Trophoblast cell (in vitro differentiated cells and primary cell): ENCODE data around the gene UBE2G2.

ENCODE experiments used
- DNase-seq, 2 donors: peaks; one replicate each; pipeline ENCODE4 v3.0.0-alpha.2; 2016
- H2AFZ ChIP-seq: 2 replicates; pipeline ENCODE4 v1.6.1; 2013; ENCODE audit warnings: low read length, moderate library complexity, mild to moderate bottlenecking; ENCODE audit not compliant: insufficient read depth, poor library complexity
- H2AK5ac ChIP-seq: 2 replicates; pipeline ENCODE4 v1.6.1; 2013; ENCODE audit warnings: mild to moderate bottlenecking, low read length
- H2BK120ac ChIP-seq: 2 replicates; pipeline ENCODE4 v1.6.1; 2013; ENCODE audit warnings: low read length, mild to moderate bottlenecking, moderate library complexity; ENCODE audit not compliant: insufficient read depth, poor library complexity
- H2BK12ac ChIP-seq: 2 replicates; pipeline ENCODE4 v1.6.1; 2013; ENCODE audit warnings: mild to moderate bottlenecking, low read length, moderate library complexity
- H2BK5ac ChIP-seq: 2 replicates; pipeline ENCODE4 v1.6.1; 2013; ENCODE audit warnings: low read length, low read depth, moderate library complexity, mild to moderate bottlenecking; ENCODE audit not compliant: poor library complexity
- H3K14ac ChIP-seq: 2 replicates; pipeline ENCODE4 v1.6.1; 2013; ENCODE audit warnings: mild to moderate bottlenecking, low read length
- H3K18ac ChIP-seq: 2 replicates; pipeline ENCODE4 v1.6.1; 2013; ENCODE audit warnings: mild to moderate bottlenecking, low read length
- H3K23ac ChIP-seq: 2 replicates; pipeline ENCODE4 v1.6.1; 2013; ENCODE audit warnings: low read length
- H3K27ac ChIP-seq: 2 replicates; pipeline ENCODE4 v1.5.1; 2013; ENCODE audit warnings: low read depth, mild to moderate bottlenecking, inconsistent platforms, low read length, moderate library complexity
- H3K27me3 ChIP-seq: 2 replicates; pipeline ENCODE4 v1.6.1; 2013; ENCODE audit warnings: inconsistent platforms, mild to moderate bottlenecking, low read length, moderate library complexity; ENCODE audit not compliant: insufficient read depth
- H3K36me3 ChIP-seq, 2 experiments: 1 replicate in 1 of 2; 2 replicates in 1 of 2; pipeline ENCODE4 v1.6.1; 2013; ENCODE audit warnings: low read length in 2 of 2, mild to moderate bottlenecking in 2 of 2, moderate library complexity in 1 of 2; ENCODE audit not compliant: insufficient read depth in 2 of 2, control insufficient read depth in 1 of 2
- H3K4ac ChIP-seq: 2 replicates; pipeline ENCODE4 v1.6.1; 2013; ENCODE audit warnings: low read depth, mild to moderate bottlenecking, low read length, moderate library complexity
- H3K4me1 ChIP-seq, 2 experiments: 1 replicate in 1 of 2; 2 replicates in 1 of 2; pipeline ENCODE4 v1.6.1; 2013; ENCODE audit warnings: low read length in 2 of 2, mild to moderate bottlenecking in 2 of 2, moderate library complexity in 1 of 2; ENCODE audit not compliant: insufficient read depth in 2 of 2, control insufficient read depth in 1 of 2
- H3K4me2 ChIP-seq: 2 replicates; pipeline ENCODE4 v1.6.1; 2013; ENCODE audit warnings: inconsistent platforms, mild to moderate bottlenecking, low read length, moderate library complexity
- H3K4me3 ChIP-seq: 2 replicates; pipeline ENCODE4 v1.5.1; 2013; ENCODE audit warnings: mild to moderate bottlenecking, low read depth, low read length, inconsistent platforms
- H3K79me1 ChIP-seq: one replicate; pipeline ENCODE4 v1.6.1; 2013; ENCODE audit warnings: low read length
- H3K79me2 ChIP-seq: 2 replicates; pipeline ENCODE4 v1.6.1; 2013; ENCODE audit warnings: low read length, mild to moderate bottlenecking; ENCODE audit not compliant: control insufficient read depth, insufficient read depth, poor library complexity
- H3K9ac ChIP-seq: 2 replicates; pipeline ENCODE4 v1.6.1; 2013; ENCODE audit warnings: mild to moderate bottlenecking, low read length
- H3K9me3 ChIP-seq: 2 replicates; pipeline ENCODE4 v1.6.1; 2013; ENCODE audit warnings: low read depth, mild to moderate bottlenecking, control low read depth, inconsistent platforms, low read length; ENCODE audit not compliant: insufficient read depth
- H4K12ac ChIP-seq: 2 replicates; pipeline ENCODE4 v1.6.1; 2013; ENCODE audit warnings: low read depth, mild to moderate bottlenecking, low read length, moderate library complexity
- H4K8ac ChIP-seq: 2 replicates; pipeline ENCODE4 v1.6.1; 2013; ENCODE audit warnings: low read depth, mild to moderate bottlenecking, low read length, moderate library complexity
- H4K91ac ChIP-seq: one replicate; pipeline ENCODE4 v1.6.1; 2013; ENCODE audit warnings: low read depth, mild to moderate bottlenecking, low read length, moderate library complexity
- WGBS: extraction: QIAGEN DNeasy Blood & Tissue Kit; methylation state at CpG from one replicate; pipeline ENCODE4 v1.1.7; 2013; ENCODE audit warnings: missing lambda C conversion rate; ENCODE audit not compliant: insufficient read length, insufficient coverage; ENCODE audit errors: extremely low coverage; 5-methylcytosine and 5-hydroxymethylcytosine counted together

UBE2G2 gene

DNA sequence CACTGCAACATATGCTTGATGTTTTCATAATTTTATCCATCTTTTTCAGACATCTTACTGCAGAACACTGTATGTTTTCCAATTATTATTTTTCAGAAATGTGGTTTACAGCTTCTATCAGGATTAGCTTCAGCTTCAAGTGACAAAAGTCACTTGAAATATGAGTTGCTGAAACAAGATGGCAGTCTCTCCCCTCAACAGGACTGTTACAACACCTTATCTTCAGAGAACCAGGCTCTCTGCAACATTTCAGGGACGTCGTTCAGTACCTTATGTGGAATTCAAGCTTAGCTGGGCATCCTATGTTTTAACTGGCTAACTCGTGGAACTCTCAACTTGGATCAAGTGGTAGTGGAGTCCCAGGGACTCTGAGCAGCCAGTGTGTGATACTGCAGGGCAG lies 2.0 kb upstream of the UBE2G2 start:
- H2BK12ac ChIP-seq, result no peak overlapping the region
- no peak overlapping the region for H3K4me3 ChIP-seq
- no peak overlapping the region for H4K8ac ChIP-seq
- no peak for DNase-seq
- H3K9me3 ChIP-seq, result no peaks in the 10 kb centered on the region
- no peak overlapping the region for H4K91ac ChIP-seq
- H3K9ac ChIP-seq, result no peak overlapping the region
- H3K4me1 ChIP-seq, result peaks cover 6 to 11% of the 10 kb centered on the region in 2 experiments
- H3K79me1 ChIP-seq, result peaks cover 6% of the 10 kb centered on the region
- H2AFZ ChIP-seq, result no peak overlapping the region
- WGBS, result no CpG with 5 or more reads among the region's 3 CpGs
- no peak overlapping the region for H4K12ac ChIP-seq
- H3K4ac ChIP-seq, result no peak overlapping the region
- H3K14ac ChIP-seq, result no peak overlapping the region
- H2AK5ac ChIP-seq, result no peak overlapping the region
- peaks cover 10% of the 10 kb centered on the region for H3K79me2 ChIP-seq
- H3K18ac ChIP-seq, result no peak overlapping the region
- no peak overlapping the region for H3K27ac ChIP-seq
- no peak overlapping the region for H2BK120ac ChIP-seq
- no peaks in the 10 kb centered on the region for H3K27me3 ChIP-seq
- no peak overlapping the region for H2BK5ac ChIP-seq
- peaks cover 27 to 39% of the 10 kb centered on the region in 2 experiments for H3K36me3 ChIP-seq
- H3K4me2 ChIP-seq, result no peak overlapping the region
- H3K23ac ChIP-seq, result no peak overlapping the region

DNA sequence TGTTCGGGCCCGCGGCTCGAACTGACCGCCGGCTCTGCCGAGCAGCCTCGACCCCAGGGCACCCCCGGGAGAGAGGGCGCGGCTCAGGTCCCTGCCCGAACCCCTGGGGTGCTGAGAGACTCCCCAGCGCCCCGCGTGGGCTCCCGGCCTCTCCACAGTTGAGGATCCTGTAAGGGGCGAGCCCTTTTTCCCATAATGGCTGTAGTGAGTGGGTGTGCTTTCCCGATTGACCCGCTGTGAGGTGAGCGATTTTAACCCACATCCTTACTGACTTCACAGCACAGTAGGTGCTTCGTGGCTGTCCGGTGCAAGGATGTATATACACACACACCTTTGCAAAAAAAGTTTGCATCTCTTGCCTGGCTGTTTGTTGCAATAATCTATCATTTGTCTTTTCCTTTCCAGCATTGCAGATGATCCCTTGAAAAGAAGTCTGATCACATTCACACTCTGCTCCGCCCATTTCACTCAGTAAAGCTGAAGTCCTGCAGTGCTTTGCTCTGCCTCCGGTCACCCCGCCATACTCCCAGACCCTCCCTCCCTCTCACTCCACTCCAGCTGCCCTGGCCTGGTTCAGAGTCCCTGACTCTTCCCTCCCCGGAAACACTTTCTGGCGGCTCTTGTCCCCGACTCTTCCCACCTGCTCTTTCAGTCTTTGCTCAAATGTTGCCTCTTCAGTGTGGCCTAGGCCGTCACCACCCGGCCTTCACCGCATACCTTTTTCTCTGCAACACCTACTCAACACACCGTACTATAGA lies 955 bp upstream of the UBE2G2 start:
- Histone ChIP-seq H3K23ac (no peak overlapping the region), H3K14ac (peak overlapping the region; percentile 13), H3K4ac (no peak overlapping the region), H2AK5ac (no peak overlapping the region), H2AFZ (peak overlapping the region; percentile 17), H3K9me3 (no peaks in the 10 kb centered on the region), H4K8ac (peak overlapping the region; percentile 89), H2BK5ac (no peak overlapping the region), H3K4me1 (peaks cover 6 to 11% of the 10 kb centered on the region in 2 experiments), H2BK120ac (no peak overlapping the region), H4K12ac (peak overlapping the region; percentile 41), H3K79me1 (peaks cover 6% of the 10 kb centered on the region), H3K4me2 (peak overlapping the region; percentile 72), H3K4me3 (peak overlapping the region; percentile 93), H3K27ac (no peak overlapping the region), H4K91ac (peak overlapping the region; percentile 28), H2BK12ac (no peak overlapping the region), H3K36me3 (peaks cover 22 to 30% of the 10 kb centered on the region in 2 experiments), H3K27me3 (no peaks in the 10 kb centered on the region), H3K18ac (no peak overlapping the region), H3K9ac (peak overlapping the region; percentile 75), H3K79me2 (peaks cover 13% of the 10 kb centered on the region)
- no CpG with 5 or more reads among the region's 32 CpGs for WGBS
- DNase-seq, result no peak

DNA sequence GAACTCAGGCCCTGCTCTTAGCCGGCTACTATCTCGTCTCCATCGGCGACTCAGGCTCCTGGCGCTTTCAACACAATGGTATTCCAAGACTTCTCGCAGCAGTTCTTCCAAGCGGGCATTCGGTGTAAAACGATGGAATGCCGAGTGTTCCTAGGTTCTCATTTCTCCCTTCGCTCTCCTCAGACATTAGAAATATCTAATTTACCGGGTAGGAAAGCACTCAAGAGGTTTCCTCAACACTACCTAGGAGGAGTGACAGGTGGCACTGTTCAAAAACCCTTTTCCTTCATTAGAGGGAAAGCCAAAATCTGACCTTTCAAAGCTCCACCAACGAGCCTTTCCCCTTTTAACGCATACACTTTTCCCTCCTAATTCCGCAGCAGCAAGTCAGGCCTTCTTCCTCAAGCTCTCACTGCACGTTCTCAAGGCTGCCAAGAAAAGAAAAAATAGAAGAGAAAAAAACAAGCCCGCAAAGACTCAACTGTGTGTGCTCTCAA lies 601 bp downstream of the UBE2G2 start:
- no peaks in the 10 kb centered on the region for H3K9me3 ChIP-seq
- DNase-seq, result peak; percentile 73 to 88
- peak overlapping the region; percentile 87 for H3K9ac ChIP-seq
- H2BK12ac ChIP-seq, result no peak overlapping the region
- peaks cover 6 to 11% of the 10 kb centered on the region in 2 experiments for H3K4me1 ChIP-seq
- peak overlapping the region; percentile 42 for H3K18ac ChIP-seq
- peak overlapping the region; percentile 94 for H4K8ac ChIP-seq
- H3K4me2 ChIP-seq, result peak overlapping the region; percentile 72
- H4K12ac ChIP-seq, result peak overlapping the region; percentile 92
- H3K27ac ChIP-seq, result no peak overlapping the region
- H3K79me1 ChIP-seq, result peaks cover 6% of the 10 kb centered on the region
- H4K91ac ChIP-seq, result peak overlapping the region; percentile 50
- H3K14ac ChIP-seq, result peak overlapping the region; percentile 86
- peaks cover 10 to 22% of the 10 kb centered on the region in 2 experiments for H3K36me3 ChIP-seq
- peaks cover 13% of the 10 kb centered on the region for H3K79me2 ChIP-seq
- H2BK120ac ChIP-seq, result peak overlapping the region; percentile 47
- WGBS, result no CpG with 5 or more reads among the region's 17 CpGs
- H2BK5ac ChIP-seq, result peak overlapping the region; percentile 37
- peak overlapping the region; percentile 93 for H3K4me3 ChIP-seq
- peak overlapping the region; percentile 21 for H2AK5ac ChIP-seq
- H3K27me3 ChIP-seq, result no peaks in the 10 kb centered on the region
- no peak overlapping the region for H3K23ac ChIP-seq
- peak overlapping the region; percentile 80 for H3K4ac ChIP-seq
- peak overlapping the region; percentile 20 for H2AFZ ChIP-seq

DNA sequence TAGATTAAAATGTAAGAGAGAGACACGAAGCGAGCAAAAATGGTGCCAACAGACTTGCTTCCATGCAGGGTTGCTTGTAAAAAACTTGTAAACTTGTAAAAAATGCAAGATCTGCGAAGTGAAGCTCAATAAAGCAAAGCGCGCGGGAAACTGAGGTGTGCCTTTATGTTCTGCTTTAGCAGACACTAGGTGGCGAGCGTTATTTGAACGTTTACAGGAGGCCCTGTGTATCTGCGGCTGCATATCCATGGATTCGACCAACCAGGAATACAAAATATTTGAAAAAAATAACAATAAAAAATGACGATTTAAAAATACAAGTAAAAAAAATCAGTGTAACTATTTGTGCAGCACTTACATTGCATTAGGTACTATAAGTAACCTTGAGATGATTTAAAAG lies 1.5 kb downstream of the UBE2G2 start:
- H3K14ac ChIP-seq, result no peak overlapping the region
- no peak overlapping the region for H4K8ac ChIP-seq
- peaks cover 8 to 16% of the 10 kb centered on the region in 2 experiments for H3K36me3 ChIP-seq
- peak overlapping the region; percentile 72 for H3K4me2 ChIP-seq
- H3K4me1 ChIP-seq, result peaks cover 6 to 11% of the 10 kb centered on the region in 2 experiments
- H3K79me2 ChIP-seq, result peaks cover 14% of the 10 kb centered on the region
- no peak overlapping the region for H2BK12ac ChIP-seq
- H2BK5ac ChIP-seq, result no peak overlapping the region
- H3K18ac ChIP-seq, result no peak overlapping the region
- no peak overlapping the region for H4K91ac ChIP-seq
- H2AFZ ChIP-seq, result no peak overlapping the region
- no CpG with 5 or more reads among the region's 12 CpGs for WGBS
- no peak overlapping the region for H3K9ac ChIP-seq
- H3K9me3 ChIP-seq, result no peaks in the 10 kb centered on the region
- H3K23ac ChIP-seq, result no peak overlapping the region
- H2BK120ac ChIP-seq, result no peak overlapping the region
- DNase-seq, result peak in 1 of 2 donors; percentile 27
- no peak overlapping the region for H4K12ac ChIP-seq
- no peak overlapping the region for H3K4me3 ChIP-seq
- peak overlapping the region; percentile 43 for H3K4ac ChIP-seq
- no peaks in the 10 kb centered on the region for H3K27me3 ChIP-seq
- peaks cover 6% of the 10 kb centered on the region for H3K79me1 ChIP-seq
- no peak overlapping the region for H2AK5ac ChIP-seq
- H3K27ac ChIP-seq, result no peak overlapping the region
